K562 (cell line): ENCODE results near the gene ADARB2. TPM values are rescaled to one million over a fixed set of nuclear protein-coding genes. Genes with fewer than 3 reads are reported as not detected.

Experiments used
- ATAC-seq: fragments of 200-7000 bp; cut with Tn5 transposase; 3 replicates; pipeline ENCODE4 v1.9.1; 2020; ENCODE audit warnings: moderate library complexity
- BruUV-seq: library from RNA; stranded (reverse); fragments of 400-500 nt; replicated peaks from 2 replicates; lab custom pipeline; 2021; lab: Mats Ljungman, UMichigan
- CTCF ChIA-PET: fragments of 300-600 bp; formaldehyde crosslinking; extraction: SDS; loops from one replicate; lab custom pipeline; 2021; ENCODE audit warnings: low intra/inter-chr PET ratio; lab: Yijun Ruan, JAX
- POLR2A ChIA-PET: fragments of 300-600, 350-650 bp; sonication (Branson Sonifier 250); formaldehyde crosslinking; extraction: SDS; loops from one replicate; lab custom pipeline; 2021; ENCODE audit warnings: antibody characterized with exemption, inconsistent platforms; lab: Yijun Ruan, JAX
- DNase-seq, 4 experiments: peaks; one replicate each; pipeline versions ENCODE4 v3.0.0 to v3.0.0-alpha.2; 2011 to 2018; ENCODE audit warnings: low spot score in 3 of 4, mixed read lengths in 3 of 4; ENCODE audit errors: extremely low read depth in 1 of 4
- FAIRE-seq: peaks from 2 replicates; lab custom pipeline; 2011; peaks lifted over from hg19 to GRCh38; lab: Jason Lieb, UNC
- H2AFZ ChIP-seq: 2 replicates; pipeline ENCODE4 v1.6.0; 2011; ENCODE audit warnings: low read depth, low read length, control low read depth, inconsistent platforms
- H3K27ac ChIP-seq: fragments of 200-600 bp; 3 replicates; pipeline ENCODE4 v1.8.0; 2011; ENCODE audit warnings: low read depth, mild to moderate bottlenecking, control low read depth, inconsistent platforms, low read length, moderate library complexity, mixed read lengths; ENCODE audit errors: extremely low read depth
- H3K27me3 ChIP-seq, 2 experiments: fragments of 300-600 bp in 1 of 2; 2 replicates in 1 of 2; 3 replicates in 1 of 2; pipeline versions ENCODE4 v1.6.0 to v1.8.0; 2011; ENCODE audit warnings: inconsistent platforms in 2 of 2, low read length in 2 of 2, mild to moderate bottlenecking in 1 of 2, mixed read lengths in 1 of 2, moderate library complexity in 1 of 2; ENCODE audit not compliant: control insufficient read depth in 2 of 2, insufficient read depth in 2 of 2
- H3K36me3 ChIP-seq: fragments of 300-600 bp; 3 replicates; pipeline ENCODE4 v1.8.0; 2011; ENCODE audit warnings: mild to moderate bottlenecking, low read length, inconsistent platforms; ENCODE audit not compliant: control insufficient read depth, insufficient read depth
- H3K4me1 ChIP-seq, 2 experiments: fragments of 200-600 bp in 1 of 2; replicated peaks in 1 of 2; 2 replicates in 1 of 2; 3 replicates in 1 of 2; pipeline versions ENCODE4 v1.5.1 to v1.8.0; 2011; ENCODE audit warnings: inconsistent platforms in 2 of 2, low read length in 2 of 2, mild to moderate bottlenecking in 1 of 2, mixed read lengths in 1 of 2, moderate library complexity in 1 of 2; ENCODE audit not compliant: control insufficient read depth in 2 of 2, insufficient read depth in 2 of 2
- H3K4me2 ChIP-seq: 2 replicates; pipeline ENCODE4 v1.6.1; 2011; ENCODE audit warnings: low read length, control low read depth, inconsistent platforms, mixed read lengths; ENCODE audit not compliant: insufficient read depth
- H3K4me3 ChIP-seq: fragments of 200-600 bp; sonication (generic), shearing (Covaris generic); 2 replicates; pipeline ENCODE4 v1.5.1; 2016; ENCODE audit warnings: control low read depth, inconsistent platforms
- H3K79me2 ChIP-seq: fragments of 200-600 bp; 3 replicates; pipeline ENCODE4 v1.8.0; 2011; ENCODE audit warnings: low read length, inconsistent platforms; ENCODE audit not compliant: control insufficient read depth, insufficient read depth
- H3K9ac ChIP-seq, 2 experiments: 2 replicates each; pipeline versions ENCODE4 v1.6.0 to v1.6.1; 2011; ENCODE audit warnings: low read depth in 2 of 2, low read length in 2 of 2, control low read depth in 1 of 2, inconsistent platforms in 1 of 2, mild to moderate bottlenecking in 1 of 2, mixed read lengths in 1 of 2; ENCODE audit not compliant: insufficient read depth in 1 of 2
- H3K9me1 ChIP-seq: one replicate; pipeline ENCODE4 v1.6.0; 2011; ENCODE audit warnings: inconsistent platforms, mild to moderate bottlenecking, low read length, moderate library complexity; ENCODE audit not compliant: control insufficient read depth, insufficient read depth
- H3K9me3 ChIP-seq: replicated peaks from 2 replicates; pipeline ENCODE4 v1.5.1; 2011; ENCODE audit warnings: low read depth, low read length, inconsistent platforms; ENCODE audit not compliant: control insufficient read depth, insufficient read depth
- H4K20me1 ChIP-seq: replicated peaks from 2 replicates; pipeline ENCODE4 v1.6.1; 2011; ENCODE audit warnings: low read length, inconsistent platforms, mixed read lengths; ENCODE audit not compliant: control insufficient read depth, insufficient read depth
- CTBP1 ChIP-seq: fragments of 450-650 bp; IDR thresholded peaks from 2 replicates; pipeline ENCODE4 v1.6.1; 2016; ENCODE audit warnings: borderline replicate concordance
- CXXC5 ChIP-seq: fragments of 250-450 bp; sonication (Bioruptor Pico); IDR thresholded peaks from 2 replicates; pipeline ENCODE4 v1.8.0; 2022; ENCODE audit warnings: inconsistent platforms, mild to moderate bottlenecking, moderate library complexity
- DNMT1 ChIP-seq: fragments of 450-650 bp; IDR thresholded peaks from 2 replicates; pipeline ENCODE4 v1.6.1; 2016; ENCODE audit warnings: antibody characterized with exemption, mild to moderate bottlenecking
- ELK3 ChIP-seq: fragments of 450-650 bp; formaldehyde crosslinking; IDR thresholded peaks from 2 replicates; pipeline ENCODE4 v1.4.0; 2020; ENCODE audit warnings: mild to moderate bottlenecking
- GMEB1 ChIP-seq: fragments of 250-450 bp; sonication (Bioruptor Pico); IDR thresholded peaks from 2 replicates; pipeline ENCODE4 v1.4.0; 2020; ENCODE audit warnings: mild to moderate bottlenecking
- HDAC8 ChIP-seq: fragments of 450-650 bp; IDR thresholded peaks from 2 replicates; pipeline ENCODE4 v1.6.1; 2016; ENCODE audit warnings: mild to moderate bottlenecking, missing genetic modification characterization, moderate library complexity, missing compliant biosample characterization
- KDM4B ChIP-seq, 2 experiments: fragments of 450-650 bp in 1 of 2; sonication (generic) in 1 of 2; IDR thresholded peaks; 2 replicates each; pipeline ENCODE4 v1.6.1; 2016 to 2017; ENCODE audit warnings: borderline replicate concordance in 2 of 2, antibody characterized with exemption in 1 of 2, low read depth in 1 of 2, mild to moderate bottlenecking in 1 of 2
- MBD2 ChIP-seq: sonication (generic); IDR thresholded peaks from 2 replicates; pipeline ENCODE4 v1.6.1; 2016; ENCODE audit warnings: low read depth, borderline replicate concordance
- MCM3 ChIP-seq: fragments of 450-650 bp; IDR thresholded peaks from 2 replicates; pipeline ENCODE4 v1.6.1; 2016
- RBM22 ChIP-seq: fragments of 200-400 bp; formaldehyde crosslinking; IDR thresholded peaks from 2 replicates; pipeline ENCODE4 v1.6.1; 2018; ENCODE audit warnings: low read length, low read depth; ENCODE audit not compliant: poor library complexity, severe bottlenecking
- USF1 ChIP-seq: sonication (generic); formaldehyde crosslinking; IDR thresholded peaks from 2 replicates; pipeline ENCODE4 v1.9.0; 2022; ENCODE audit warnings: mild to moderate bottlenecking, missing genetic modification reagents
- WGBS: fragments of 100-300 bp; shearing (Covaris generic); methylation state at CpG from one replicate; pipeline ENCODE4 v1.1.6; 2016; ENCODE audit warnings: low coverage, mixed read lengths; ENCODE audit not compliant: insufficient coverage; ENCODE audit errors: missing lambda C conversion rate; 5-methylcytosine and 5-hydroxymethylcytosine counted together
- in situ Hi-C: fragments of 300-500 bp; cut with MboI; formaldehyde crosslinking; loops from 4 replicates; pipeline ENCODE4 v1.15.0; 2018; ENCODE audit warnings: inconsistent platforms, mixed read lengths
- intact Hi-C: fragments of 100-400 bp; cut with micrococcal nuclease; formaldehyde crosslinking; loops from 2 replicates; pipeline ENCODE4 v1.14.2; 2022
- polyA plus RNA-seq, 8 experiments: library from polyadenylated mRNA; depleted of rRNA in 4 of 8; stranded (reverse) in 5 of 8; unstranded in 3 of 8; fragments of >200 nt; fragmentation: Nextera tagmentation in 2 of 8; fragmentation: Illumina TruSeq in 1 of 8; extraction: Ambion mirVana in 2 of 8; extraction: Trizol in 1 of 8; gene quantifications; 2 replicates each; pipeline versions ENCODE4 v1.2.1 to v1.2.3, GENCODE V29; 2011 to 2014; ENCODE audit warnings: inconsistent platforms in 1 of 8, missing spikeins in 1 of 8
- total RNA-seq, 7 experiments: library from RNA; depleted of rRNA in 6 of 7; stranded (reverse); fragments of >200 nt in 6 of 7; fragmentation: Illumina TruSeq in 2 of 7; extraction: Trizol in 2 of 7; gene quantifications; 2 replicates each; pipeline versions ENCODE4 v1.2.1 to v1.2.3, GENCODE V29; 2011 to 2021; ENCODE audit warnings: low replicate concordance in 1 of 7

ADARB2 gene
- total and polyA plus RNA-seq, 9 of the 15 experiments (the other 6 are each of a cell fraction or from before 2014, with no cell fraction given) = not detected

- no TSS peak for BruUV-seq
- no peak for FAIRE-seq
- POLR2A ChIA-PET = interaction anchor here (0.6 kb wide), 1 partner anchor 9 kb away, joined by 3 read pairs; no protein-coding TSS in a partner anchor
Measured at GRCh38 chr10:1203704-1204103, 533.6 kb downstream of the ADARB2 start.

More at GRCh38 chr10:1203704-1204103, 533.6 kb downstream of the ADARB2 start:
- no peak overlapping the region for H3K27ac ChIP-seq
- H3K36me3 ChIP-seq = no peaks in the 10 kb centered on the region
- H4K20me1 ChIP-seq = peaks cover 13% of the 10 kb centered on the region; the same call in 1 of the 2 replicates
- H3K9me1 ChIP-seq = no peaks in the 10 kb centered on the region
- in situ Hi-C loops = no loop called here
- H3K4me1 ChIP-seq = peaks cover 0 to 8% of the 10 kb centered on the region in 2 experiments; a peak in 2 of 5 replicates
- H2AFZ ChIP-seq = no peak overlapping the region
- CTCF ChIA-PET = no interaction called here
- TF ChIP-seq USF1 (CRISPR knock-in tag) (no peak), MCM3 (no peak), DNMT1 (no peak), GMEB1 (CRISPR knock-in tag) (no peak), CTBP1 (no peak), RBM22 (no peak), MBD2 (no peak), CXXC5 (CRISPR knock-in tag) (no peak), ELK3 (no peak), KDM4B (IDR thresholded peaks at IDR 0.05; ENCODE audit: borderline replicate concordance in 2 of 2, low read depth in 1 of 2) (no peak), HDAC8 (tag) (no peak)
- H3K9ac ChIP-seq = no peak overlapping the region
- peaks cover 56 to 81% of the 10 kb centered on the region in 2 experiments for H3K27me3 ChIP-seq
- no peak for ATAC-seq
- 2% methylated on average over 10 of the region's 10 CpGs for WGBS
- no peak overlapping the region for H3K4me2 ChIP-seq
- H3K79me2 ChIP-seq = no peaks in the 10 kb centered on the region
- H3K4me3 ChIP-seq = no peak overlapping the region
- H3K9me3 ChIP-seq = no peaks in the 10 kb centered on the region
- intact Hi-C loops = no loop called here
- DNase-seq = no peak
